ENCODE results near the gene PCNT.

- TF ChIP-seq, protein P1, sequence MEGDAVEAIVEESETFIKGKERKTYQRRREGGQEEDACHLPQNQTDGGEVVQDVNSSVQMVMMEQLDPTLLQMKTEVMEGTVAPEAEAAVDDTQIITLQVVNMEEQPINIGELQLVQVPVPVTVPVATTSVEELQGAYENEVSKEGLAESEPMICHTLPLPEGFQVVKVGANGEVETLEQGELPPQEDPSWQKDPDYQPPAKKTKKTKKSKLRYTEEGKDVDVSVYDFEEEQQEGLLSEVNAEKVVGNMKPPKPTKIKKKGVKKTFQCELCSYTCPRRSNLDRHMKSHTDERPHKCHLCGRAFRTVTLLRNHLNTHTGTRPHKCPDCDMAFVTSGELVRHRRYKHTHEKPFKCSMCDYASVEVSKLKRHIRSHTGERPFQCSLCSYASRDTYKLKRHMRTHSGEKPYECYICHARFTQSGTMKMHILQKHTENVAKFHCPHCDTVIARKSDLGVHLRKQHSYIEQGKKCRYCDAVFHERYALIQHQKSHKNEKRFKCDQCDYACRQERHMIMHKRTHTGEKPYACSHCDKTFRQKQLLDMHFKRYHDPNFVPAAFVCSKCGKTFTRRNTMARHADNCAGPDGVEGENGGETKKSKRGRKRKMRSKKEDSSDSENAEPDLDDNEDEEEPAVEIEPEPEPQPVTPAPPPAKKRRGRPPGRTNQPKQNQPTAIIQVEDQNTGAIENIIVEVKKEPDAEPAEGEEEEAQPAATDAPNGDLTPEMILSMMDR (IDR thresholded peaks at IDR 0.05 in 4 of 5, conservative IDR thresholded peaks at IDR 0.05 in 1 of 5) = no peak
- no peak for TF ChIP-seq POLR2A (IDR thresholded peaks at IDR 0.05)
Measured at GRCh38 chr21:46344219-46344915, 20.4 kb downstream of the PCNT start.
